Activated naive CD4-positive, alpha-beta T cell treated with anti-CD3 and anti-CD28 coated beads, Interleukin-2, amount 10 ng/mL, durations not matched to agents 7 days and 5 days (primary cell): ENCODE results near the gene ATRN.
"Not testable (repeated sequence)": the region's sequence is repeated elsewhere in the genome, so short reads cannot be mapped to it uniquely, and the experiment has no call there.

Experiments used
- CTCF ChIA-PET: fragments of 350-600 bp; sonication (Branson Sonifier 250); formaldehyde crosslinking; loops from one replicate; lab custom pipeline; 2021; ENCODE audit warnings: antibody characterized with exemption; lab: Charles Lee
- DNase-seq: peaks from one replicate; pipeline ENCODE4 v3.0.0-alpha.2; 2020
- H3K27ac Mint-ChIP-seq: one replicate; pipeline ENCODE4 v1.8.0; 2021; ENCODE audit warnings: mild to moderate bottlenecking, moderate library complexity, mixed read lengths
- H3K27me3 Mint-ChIP-seq: one replicate; pipeline ENCODE4 v1.8.0; 2021; ENCODE audit warnings: mild to moderate bottlenecking, mixed read lengths
- H3K36me3 Mint-ChIP-seq: one replicate; pipeline ENCODE4 v1.8.0; 2021; ENCODE audit warnings: mixed read lengths
- H3K4me1 Mint-ChIP-seq: one replicate; pipeline ENCODE4 v1.8.0; 2021; ENCODE audit warnings: mixed read lengths
- H3K4me3 Mint-ChIP-seq: one replicate; pipeline ENCODE4 v1.8.0; 2021; ENCODE audit warnings: mild to moderate bottlenecking, moderate library complexity, mixed read lengths
- H3K9me3 Mint-ChIP-seq: one replicate; pipeline ENCODE4 v1.8.0; 2021; ENCODE audit warnings: mixed read lengths

The ATRN gene

DNA sequence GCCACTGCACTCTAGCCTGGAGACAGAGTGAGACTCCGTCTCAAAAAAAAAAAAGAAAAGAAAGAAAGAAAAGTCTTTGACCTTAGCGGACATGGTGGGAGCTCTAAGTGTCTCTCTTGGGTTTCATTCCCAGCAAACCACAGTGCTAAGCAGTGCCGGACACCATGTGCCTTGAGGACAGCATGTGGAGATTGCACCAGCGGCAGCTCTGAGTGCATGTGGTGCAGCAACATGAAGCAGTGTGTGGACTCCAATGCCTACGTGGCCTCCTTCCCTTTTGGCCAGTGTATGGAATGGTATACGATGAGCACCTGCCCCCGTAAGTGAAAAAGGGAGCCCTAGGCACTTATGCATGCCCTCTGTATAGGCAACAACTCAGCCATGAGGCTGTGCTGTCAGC lies 112.9 kb downstream of the ATRN start:
- no peak for DNase-seq
- Mint-ChIP-seq H3K36me3 (peaks cover 18% of the 10 kb centered on the region), H3K27me3 (no peaks in the 10 kb centered on the region), H3K27ac (no peak overlapping the region), H3K9me3 (no peaks in the 10 kb centered on the region), H3K4me3 (no peak overlapping the region), H3K4me1 (no peaks in the 10 kb centered on the region)
- CTCF ChIA-PET: no interaction called here

DNA sequence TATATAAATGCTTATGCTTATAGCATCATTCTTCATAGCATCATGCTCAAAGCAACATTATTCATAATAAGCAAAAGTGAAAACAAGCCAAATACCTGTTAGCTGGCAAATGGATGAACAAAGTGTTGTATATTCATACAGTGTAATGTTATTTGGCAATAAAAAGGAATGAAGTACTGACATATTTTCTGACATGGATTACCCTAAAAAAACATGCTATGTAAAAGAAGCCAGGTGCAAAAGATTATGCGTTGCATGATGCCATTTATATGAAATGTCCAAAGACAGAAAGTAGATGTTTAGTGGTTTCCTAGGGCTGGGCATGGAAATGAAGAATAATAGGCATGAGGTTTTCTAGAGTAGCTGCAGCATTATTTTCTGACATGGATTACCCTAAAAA lies 115.3 kb downstream of the ATRN start:
- no peaks in the 10 kb centered on the region for H3K4me1 Mint-ChIP-seq
- H3K27me3 Mint-ChIP-seq: no peaks in the 10 kb centered on the region
- H3K27ac Mint-ChIP-seq: no peak overlapping the region

DNA sequence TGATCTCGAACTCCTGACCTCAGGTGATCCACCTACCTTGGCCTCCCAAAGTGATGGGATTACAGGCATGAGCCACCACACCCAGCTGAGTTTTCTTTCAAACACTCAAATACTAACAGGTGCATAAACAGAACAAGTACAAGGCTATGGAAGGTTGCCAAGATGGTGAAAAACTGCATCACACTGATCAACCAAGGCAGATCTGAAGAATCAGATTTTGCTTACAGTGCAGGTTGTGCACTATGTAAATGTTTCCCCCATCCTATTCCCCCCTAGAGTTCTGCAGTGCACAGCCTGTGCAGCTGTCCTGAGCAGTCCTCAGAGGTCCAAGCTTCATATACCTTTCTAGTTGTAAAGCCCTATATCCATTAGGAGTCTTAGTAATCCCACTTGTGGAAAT lies 119.3 kb downstream of the ATRN start:
- Mint-ChIP-seq H3K27ac (no peak overlapping the region), H3K9me3 (no peaks in the 10 kb centered on the region), H3K4me1 (no peaks in the 10 kb centered on the region)

More for the DNA sequence above, 115.3 kb downstream of the ATRN start:
- no peak overlapping the region for H3K4me3 Mint-ChIP-seq
- CTCF ChIA-PET: no interaction called here
- no peaks in the 10 kb centered on the region for H3K9me3 Mint-ChIP-seq
- DNase-seq: no peak
- peaks cover 18% of the 10 kb centered on the region for H3K36me3 Mint-ChIP-seq

DNA sequence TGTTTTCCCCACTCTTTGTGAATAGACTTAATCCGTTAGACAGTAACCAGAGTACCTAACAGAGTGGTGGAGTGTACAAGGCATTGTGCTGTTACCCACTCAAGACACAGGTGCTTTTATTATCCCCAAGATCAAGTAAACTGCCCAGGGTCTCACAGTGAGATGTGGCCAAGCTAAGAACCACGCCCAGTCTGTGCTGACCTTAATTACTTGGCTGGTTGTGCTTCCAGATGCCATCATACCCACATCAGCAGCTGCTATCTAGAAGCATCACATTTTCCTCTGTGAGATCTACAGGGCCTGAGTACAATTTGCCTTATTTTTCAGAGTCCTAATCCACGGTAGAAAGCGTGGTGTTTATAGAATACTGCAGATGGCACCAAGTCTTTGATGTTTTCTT lies 122.1 kb downstream of the ATRN start:
- Mint-ChIP-seq H3K4me3 (no peak overlapping the region), H3K27ac (no peak overlapping the region), H3K4me1 (no peaks in the 10 kb centered on the region), H3K27me3 (no peaks in the 10 kb centered on the region), H3K36me3 (peaks cover 14% of the 10 kb centered on the region), H3K9me3 (no peaks in the 10 kb centered on the region)
- no peak for DNase-seq
- CTCF ChIA-PET: no interaction called here

More for the DNA sequence above, 119.3 kb downstream of the ATRN start:
- Mint-ChIP-seq H3K27me3 (no peaks in the 10 kb centered on the region), H3K36me3 (peaks cover 18% of the 10 kb centered on the region), H3K4me3 (no peak overlapping the region)
- CTCF ChIA-PET: interaction anchor here (1.7 kb wide), 1 partner anchor 10 kb away, joined by 4 read pairs; no protein-coding TSS in a partner anchor
- DNase-seq: no peak

DNA sequence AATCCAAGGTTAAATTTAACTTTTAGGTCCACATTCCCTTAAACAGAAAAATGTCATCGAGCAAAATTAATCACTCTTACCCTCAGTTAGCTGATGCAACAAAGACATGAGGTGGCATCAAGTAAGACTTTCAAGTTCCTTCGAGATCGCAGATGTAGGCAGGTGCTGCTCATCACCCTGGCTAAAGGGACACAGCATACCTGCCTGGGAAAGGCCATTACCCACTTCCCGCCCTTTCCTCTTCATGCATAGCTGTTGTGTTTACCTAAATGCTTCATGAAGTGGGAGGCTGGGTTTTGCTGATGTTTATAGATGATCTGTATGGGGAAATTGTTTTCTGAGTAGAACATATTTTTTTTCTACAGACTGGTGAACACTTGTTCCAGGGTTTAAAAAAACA lies 124.7 kb downstream of the ATRN start:
- CTCF ChIA-PET: interaction anchor here (0.6 kb wide), 1 partner anchor 1269 kb away, joined by 3 read pairs; no protein-coding TSS in a partner anchor
- H3K4me1 Mint-ChIP-seq: no peaks in the 10 kb centered on the region
- H3K4me3 Mint-ChIP-seq: no peak overlapping the region
- no peaks in the 10 kb centered on the region for H3K9me3 Mint-ChIP-seq
- no peaks in the 10 kb centered on the region for H3K27me3 Mint-ChIP-seq
- no peak overlapping the region for H3K27ac Mint-ChIP-seq
- H3K36me3 Mint-ChIP-seq: peaks cover 14% of the 10 kb centered on the region
- no peak for DNase-seq

DNA sequence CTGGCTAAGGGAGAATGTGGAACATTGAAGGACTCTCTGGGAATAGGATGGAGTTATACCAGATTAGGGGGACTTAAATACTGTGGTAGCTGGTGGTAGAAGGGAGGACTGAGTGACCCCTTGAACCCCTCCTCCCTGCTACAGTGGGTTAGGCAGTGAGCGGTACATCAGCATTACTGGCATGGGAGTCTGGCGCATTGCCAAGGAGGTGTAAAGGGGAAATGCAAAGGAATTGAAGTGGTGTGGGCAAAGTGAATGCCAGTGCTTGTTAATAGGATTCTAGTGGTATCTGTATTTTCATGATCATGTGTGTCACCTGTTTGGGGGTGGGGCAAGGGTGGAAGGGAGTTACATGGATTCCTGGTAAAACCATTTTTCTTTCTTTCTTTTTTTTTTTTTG lies 132.3 kb downstream of the ATRN start:
- no peak for DNase-seq
- peaks cover 14% of the 10 kb centered on the region for H3K36me3 Mint-ChIP-seq
- CTCF ChIA-PET: no interaction called here
- H3K4me1 Mint-ChIP-seq: no peaks in the 10 kb centered on the region
- no peak overlapping the region for H3K27ac Mint-ChIP-seq
- H3K4me3 Mint-ChIP-seq: no peak overlapping the region
- no peaks in the 10 kb centered on the region for H3K27me3 Mint-ChIP-seq
- no peaks in the 10 kb centered on the region for H3K9me3 Mint-ChIP-seq

DNA sequence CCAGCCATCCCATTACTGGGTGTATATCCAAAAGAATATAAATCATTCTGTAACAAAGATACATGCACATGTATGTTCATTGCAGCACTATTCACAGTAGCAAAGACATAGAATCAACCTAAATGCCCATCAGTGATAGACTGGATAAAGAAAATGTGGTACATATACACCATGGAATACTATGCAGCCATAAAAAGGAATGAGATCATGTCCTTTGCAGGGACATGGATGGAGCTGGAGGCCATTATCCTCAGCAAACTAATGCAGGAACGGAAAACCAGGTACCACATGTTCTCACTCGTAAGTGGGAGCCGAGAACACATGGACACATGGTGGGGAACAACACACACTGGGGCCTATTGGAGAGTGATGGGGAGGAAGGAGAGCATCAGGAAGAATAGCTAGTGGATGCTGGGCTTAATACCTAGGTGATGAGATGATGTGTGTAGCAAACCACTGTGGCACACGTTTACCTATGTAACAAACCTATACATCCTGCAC lies 134.6 kb downstream of the ATRN start:
- peaks cover 14% of the 10 kb centered on the region for H3K36me3 Mint-ChIP-seq
- H3K4me3 Mint-ChIP-seq, DNase-seq, H3K4me1 Mint-ChIP-seq, H3K27me3 Mint-ChIP-seq, H3K9me3 Mint-ChIP-seq, H3K27ac Mint-ChIP-seq, CTCF ChIA-PET: not testable (repeated sequence)

DNA sequence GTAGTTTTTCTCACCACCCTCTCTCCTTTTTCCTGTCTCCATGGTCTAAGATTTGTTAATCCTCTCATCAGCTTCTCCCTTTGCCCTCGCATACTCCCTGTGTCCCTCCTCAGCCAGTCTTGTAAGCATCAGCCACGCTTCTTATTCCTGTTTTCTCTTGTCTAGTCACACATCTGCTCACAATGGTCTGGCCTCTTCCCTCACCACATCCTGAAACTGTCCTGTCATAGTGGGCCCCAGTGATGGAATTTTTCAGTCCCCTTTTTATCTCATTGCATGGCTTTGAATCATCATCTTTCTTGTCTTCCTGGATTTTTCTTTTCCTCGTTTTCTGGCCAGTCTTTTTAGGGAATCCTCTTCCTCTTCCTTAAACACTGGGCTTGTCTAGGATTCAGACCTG lies 135.2 kb downstream of the ATRN start:
- CTCF ChIA-PET: no interaction called here
- Mint-ChIP-seq H3K27ac (no peak overlapping the region), H3K36me3 (peaks cover 14% of the 10 kb centered on the region), H3K27me3 (no peaks in the 10 kb centered on the region), H3K9me3 (no peaks in the 10 kb centered on the region), H3K4me3 (no peak overlapping the region), H3K4me1 (no peaks in the 10 kb centered on the region)
- no peak for DNase-seq

DNA sequence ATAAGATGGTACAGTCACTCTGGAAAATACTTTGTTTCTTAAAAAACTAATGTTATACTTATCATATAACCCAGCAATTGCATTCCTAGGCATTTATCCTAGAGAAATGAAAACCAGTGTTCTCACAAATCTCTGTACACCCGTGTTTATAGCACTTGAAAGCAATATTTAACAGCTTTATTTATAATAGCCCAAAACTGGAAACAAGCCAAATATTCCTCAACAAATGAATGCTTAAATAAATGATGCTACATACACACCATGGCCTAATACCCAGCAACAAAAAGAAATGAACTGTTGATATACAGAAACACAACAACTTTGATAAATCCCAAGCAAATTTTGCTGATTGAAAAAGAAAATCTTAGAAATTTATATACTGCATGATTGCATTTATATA lies 141.1 kb downstream of the ATRN start:
- CTCF ChIA-PET: interaction anchor here (1.1 to 1.2 kb wide), 2 partner anchors 36 to 96 kb away, joined by 3 read pairs; no protein-coding TSS in a partner anchor

DNA sequence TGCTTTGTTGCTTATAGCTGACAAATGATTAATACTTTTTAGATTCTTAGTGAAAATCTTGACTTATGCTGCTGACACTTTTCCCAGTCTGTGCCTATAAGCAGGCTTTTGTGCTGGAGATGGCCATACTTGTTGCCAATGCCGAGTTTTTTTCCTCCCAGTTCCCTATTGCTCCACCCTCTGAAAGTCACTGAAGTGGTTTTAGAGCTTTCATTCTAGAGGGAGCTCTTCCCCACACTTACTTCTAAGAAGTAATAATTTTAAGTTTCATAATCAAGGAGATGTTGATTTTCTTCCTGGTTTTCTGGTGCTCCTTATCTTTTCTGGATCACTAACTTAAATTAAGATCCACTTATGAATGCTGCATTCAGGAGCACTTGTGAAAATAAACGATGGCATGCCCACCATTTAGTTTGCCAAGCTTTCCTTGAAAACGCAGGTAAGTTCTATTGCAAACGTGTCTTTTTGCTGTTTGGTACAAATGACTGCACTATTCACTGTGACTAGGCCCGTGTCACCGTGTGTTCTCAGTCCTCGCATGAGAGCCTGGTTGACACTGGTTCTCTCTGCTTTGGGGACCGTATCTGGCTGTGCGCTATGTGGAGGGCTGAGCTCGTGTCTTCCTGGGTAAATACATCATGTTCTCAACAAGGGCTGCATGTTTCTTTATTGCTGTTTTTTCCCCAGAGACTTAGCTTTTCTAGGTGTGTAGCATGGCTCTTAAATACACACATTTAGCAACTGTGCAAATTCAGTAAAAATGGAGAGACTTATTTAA lies 142.2 kb downstream of the ATRN start:
- H3K9me3 Mint-ChIP-seq: no peaks in the 10 kb centered on the region
- peaks cover 1% of the 10 kb centered on the region for H3K36me3 Mint-ChIP-seq
- H3K27ac Mint-ChIP-seq: no peak overlapping the region
- no peaks in the 10 kb centered on the region for H3K27me3 Mint-ChIP-seq
- no peak for DNase-seq
- H3K4me3 Mint-ChIP-seq: no peak overlapping the region
- no peaks in the 10 kb centered on the region for H3K4me1 Mint-ChIP-seq
- CTCF ChIA-PET: interaction anchor here (1.1 to 1.2 kb wide), 2 partner anchors 35 to 95 kb away, joined by 3 read pairs; no protein-coding TSS in a partner anchor

More for the DNA sequence above, 141.1 kb downstream of the ATRN start:
- DNase-seq: no peak
- H3K36me3 Mint-ChIP-seq: peaks cover 3% of the 10 kb centered on the region
- H3K4me1 Mint-ChIP-seq: no peaks in the 10 kb centered on the region
- H3K27ac Mint-ChIP-seq: no peak overlapping the region
- H3K4me3 Mint-ChIP-seq: no peak overlapping the region
- no peaks in the 10 kb centered on the region for H3K9me3 Mint-ChIP-seq
- H3K27me3 Mint-ChIP-seq: no peaks in the 10 kb centered on the region

DNA sequence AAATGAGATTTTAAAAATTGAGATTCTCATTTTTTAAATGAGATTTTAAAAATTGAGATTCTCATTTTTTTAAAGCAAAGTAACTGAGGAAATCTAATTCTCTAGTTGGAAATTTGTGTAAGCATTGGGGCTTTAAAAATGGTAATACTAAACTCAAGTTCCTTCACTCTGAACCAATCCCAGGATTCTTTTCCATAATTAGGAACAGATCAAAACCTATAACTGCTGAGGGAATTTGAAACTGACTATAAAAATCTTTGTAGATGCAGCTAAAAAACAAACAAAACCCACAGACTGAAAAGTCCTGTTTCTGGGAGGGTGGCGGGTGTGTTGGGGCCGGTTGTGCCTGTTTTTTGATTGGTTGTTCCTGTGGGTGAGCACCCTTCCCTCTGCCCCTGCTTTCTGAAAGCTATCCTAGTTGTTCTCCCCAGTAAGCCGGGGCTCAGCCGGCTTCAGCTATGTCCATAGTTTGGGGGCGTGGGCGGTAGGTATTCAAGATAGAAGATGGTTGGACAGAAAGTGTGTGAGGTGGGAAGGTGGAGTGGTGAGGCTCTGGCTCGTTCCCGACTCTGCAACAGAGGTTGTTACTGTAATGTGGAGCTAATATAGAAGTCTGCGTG lies 143.1 kb downstream of the ATRN start:
- Mint-ChIP-seq H3K27me3 (no peaks in the 10 kb centered on the region), H3K4me3 (no peak overlapping the region), H3K36me3 (peaks cover 1% of the 10 kb centered on the region), H3K4me1 (no peaks in the 10 kb centered on the region), H3K27ac (no peak overlapping the region), H3K9me3 (no peaks in the 10 kb centered on the region)
- CTCF ChIA-PET: interaction anchor here (1.1 kb wide), 1 partner anchor 46 kb away, joined by 3 read pairs; no protein-coding TSS in a partner anchor
- DNase-seq: no peak

DNA sequence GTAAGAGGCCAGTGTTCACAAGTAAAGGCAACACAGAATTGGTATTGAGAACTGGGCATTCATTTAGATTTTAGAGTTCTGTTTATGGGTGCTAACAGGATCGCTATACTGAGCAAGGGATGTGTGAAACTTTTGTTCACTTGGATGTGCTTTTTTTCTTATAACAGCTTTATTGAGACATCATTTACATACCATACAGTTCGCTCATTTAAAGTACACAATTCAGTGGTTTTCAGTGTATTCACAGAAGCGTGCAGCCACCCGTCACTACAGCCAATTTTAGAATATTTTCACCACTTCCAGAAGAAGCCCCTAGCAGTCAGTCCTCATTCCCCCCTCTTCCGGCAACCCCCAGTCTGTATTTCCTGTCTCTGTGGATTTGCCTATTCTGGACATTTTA lies 143.6 kb downstream of the ATRN start:
- Mint-ChIP-seq H3K27ac (no peak overlapping the region), H3K4me3 (no peak overlapping the region), H3K4me1 (no peaks in the 10 kb centered on the region), H3K9me3 (no peaks in the 10 kb centered on the region), H3K27me3 (no peaks in the 10 kb centered on the region), H3K36me3 (peaks cover 1% of the 10 kb centered on the region)
- CTCF ChIA-PET: interaction anchor here (1.1 kb wide), 1 partner anchor 45 kb away, joined by 3 read pairs; no protein-coding TSS in a partner anchor
- DNase-seq: no peak

DNA sequence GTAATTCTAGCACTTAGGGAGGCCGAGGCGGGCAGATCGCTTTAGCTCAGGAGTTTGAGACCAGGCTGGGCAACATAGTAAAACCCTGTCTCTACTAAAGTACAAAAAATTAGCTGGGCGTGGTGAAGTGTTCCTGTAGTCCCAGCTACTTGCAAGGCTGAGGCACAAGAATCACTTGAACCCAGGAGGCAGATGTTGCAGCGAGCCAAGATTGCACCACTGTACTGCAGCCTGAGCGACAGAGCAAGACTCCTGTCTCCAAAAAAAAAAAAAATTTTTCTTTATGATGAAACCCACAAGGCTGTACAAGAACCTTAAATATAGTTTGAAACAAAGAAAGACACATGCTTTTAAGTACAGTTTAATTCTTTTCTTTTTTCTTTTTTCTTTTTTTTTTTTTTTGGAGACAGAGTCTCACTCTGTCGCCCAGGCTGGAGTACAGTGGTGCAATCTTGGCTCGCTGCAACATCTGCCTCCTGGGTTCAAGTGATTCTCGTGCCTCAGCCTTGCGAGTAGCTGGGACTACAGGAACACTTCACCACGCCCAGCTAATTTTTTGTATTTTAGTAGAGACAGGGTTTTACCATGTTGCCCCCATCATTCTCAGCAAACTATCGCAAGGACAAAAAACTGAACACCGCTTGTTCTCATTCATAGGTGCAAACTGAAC lies 144.5 kb downstream of the ATRN start:
- not testable (repeated sequence) for DNase-seq, H3K4me3 Mint-ChIP-seq, H3K36me3 Mint-ChIP-seq, H3K27me3 Mint-ChIP-seq, H3K27ac Mint-ChIP-seq, H3K4me1 Mint-ChIP-seq, H3K9me3 Mint-ChIP-seq
- CTCF ChIA-PET: interaction anchor here (1.1 kb wide), 1 partner anchor 44 kb away, joined by 3 read pairs; no protein-coding TSS in a partner anchor

DNA sequence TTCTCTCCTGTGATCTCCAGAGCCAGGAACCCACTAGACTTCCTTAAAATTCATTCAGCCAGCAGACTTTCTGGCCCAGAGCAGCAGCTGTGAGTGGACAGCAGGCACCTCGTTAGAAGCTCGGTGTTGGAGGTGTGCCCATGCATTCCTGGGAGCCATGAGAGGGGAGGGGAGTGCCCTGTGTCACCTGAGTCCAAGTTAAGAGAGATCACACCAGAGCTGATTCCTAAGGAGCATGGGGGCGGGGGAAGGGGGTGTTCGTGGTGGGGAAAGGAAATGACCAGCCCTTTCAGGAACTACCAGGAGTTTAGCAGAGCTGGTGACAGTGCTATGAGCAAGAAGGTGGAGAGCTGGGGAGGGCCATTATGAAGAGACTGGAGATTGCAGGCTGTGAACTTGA lies 145.4 kb downstream of the ATRN start:
- DNase-seq: no peak
- Mint-ChIP-seq H3K9me3 (no peaks in the 10 kb centered on the region), H3K4me1 (no peaks in the 10 kb centered on the region), H3K27me3 (no peaks in the 10 kb centered on the region), H3K36me3 (peaks cover 1% of the 10 kb centered on the region), H3K27ac (no peak overlapping the region), H3K4me3 (no peak overlapping the region)
- CTCF ChIA-PET: no interaction called here
